Measurements from ENCODE around the gene H3-3A. TPM values are rescaled to one million over a fixed set of nuclear protein-coding genes. Genes with fewer than 3 reads are reported as not detected.
A peak's percentile ranks its signal among the peaks of the same experiment; 100 is the strongest.

The H3-3A gene
- total RNA-seq, 4 donors from 2014 or later, result 284 to 317 (median 305) TPM

- no peak for TF ChIP-seq CTCF (IDR thresholded peaks at IDR 0.05)
- ATAC-seq (ENCODE audit: low FRiP score) (no peak), DNase-seq (ENCODE audit: low spot score) (no peak)
Measured at GRCh38 chr1:226104671-226105121, 42.2 kb downstream of the H3-3A start.

- no peak for TF ChIP-seq CTCF (IDR thresholded peaks at IDR 0.05)
- ATAC-seq (ENCODE audit: low FRiP score) (no peak), DNase-seq (ENCODE audit: low spot score) (no peak)
Measured at GRCh38 chr1:226107471-226108460, 45.2 kb downstream of the H3-3A start.

GRCh38 chr1:226108935-226109828 lies 46.7 kb downstream of the H3-3A start:
- ATAC-seq (ENCODE audit: low FRiP score), result peak; percentile 21
- no peak for DNase-seq (ENCODE audit: low spot score)
- TF ChIP-seq CTCF (IDR thresholded peaks at IDR 0.05), result no peak

- no peak for TF ChIP-seq CTCF (IDR thresholded peaks at IDR 0.05)
- DNase-seq (ENCODE audit: low spot score) (peak; percentile 35), ATAC-seq (ENCODE audit: low FRiP score) (peak; percentile 94)
Measured at GRCh38 chr1:226109829-226110248, 47.3 kb downstream of the H3-3A start.

- DNase-seq (ENCODE audit: low spot score), result no peak
- TF ChIP-seq CTCF (IDR thresholded peaks at IDR 0.05), result no peak
- ATAC-seq (ENCODE audit: low FRiP score), result peak; percentile 73
Measured at GRCh38 chr1:226110249-226111097, 48.0 kb downstream of the H3-3A start.

Measured in omental fat pad (tissue), 4 donors.